Measurements from ENCODE around the gene ZBTB3. TPM values are rescaled to one million over a fixed set of nuclear protein-coding genes. Genes with fewer than 3 reads are reported as not detected.
"Not testable (repeated sequence)": the region's sequence is repeated elsewhere in the genome, so short reads cannot be mapped to it uniquely, and the experiment has no call there.

Gene ZBTB3
- total RNA-seq, 1 donor from 2014 or later, result 13.4 TPM

- Mint-ChIP-seq H3K27me3 (no peaks in the 10 kb centered on the region), H3K27ac (no peak overlapping the region), H3K36me3 (ENCODE audit: insufficient read depth) (peaks cover 13% of the 10 kb centered on the region), H3K9me3 (ENCODE audit: low read depth) (no peaks in the 10 kb centered on the region), H3K4me1 (ENCODE audit: low read depth) (peaks cover 8% of the 10 kb centered on the region), H3K4me3 (ENCODE audit: low read depth) (no peak overlapping the region)
- no peak for TF ChIP-seq CTCF (IDR thresholded peaks at IDR 0.05; ENCODE audit: unreplicated experiment)
- DNase-seq (ENCODE audit: low spot score, unreplicated experiment), result no peak
Measured at GRCh38 chr11:62774407-62774806, 20.4 kb upstream of the ZBTB3 start.

- peak; percentile 88 for DNase-seq (ENCODE audit: low spot score, unreplicated experiment)
- H3K27me3 Mint-ChIP-seq, result no peaks in the 10 kb centered on the region
- H3K4me3 Mint-ChIP-seq (ENCODE audit: low read depth), result peak within 1 kb of the TSS; percentile 86
- H3K9me3 Mint-ChIP-seq (ENCODE audit: low read depth), result no peaks in the 10 kb centered on the region
- TF ChIP-seq CTCF (IDR thresholded peaks at IDR 0.05; ENCODE audit: unreplicated experiment), result no peak
- H3K4me1 Mint-ChIP-seq (ENCODE audit: low read depth), result peaks cover 8% of the 10 kb centered on the region
- H3K27ac Mint-ChIP-seq, result peak within 1 kb of the TSS; percentile 97
- H3K36me3 Mint-ChIP-seq (ENCODE audit: insufficient read depth), result peaks cover 8% of the 10 kb centered on the region
Measured at GRCh38 chr11:62771144-62772021, 17.4 kb upstream of the ZBTB3 start, which contains the start of gene TAF6L. Gene TAF6L (plus strand): TSS chr11:62771396. CDS start chr11:62775784, 4,388 bp downstream.

GRCh38 chr11:62770778-62771143 is 16.8 kb upstream of the ZBTB3 start:
- Mint-ChIP-seq H3K36me3 (ENCODE audit: insufficient read depth) (peaks cover 10% of the 10 kb centered on the region), H3K27ac (peak overlapping the region; percentile 97), H3K27me3 (no peaks in the 10 kb centered on the region), H3K4me3 (ENCODE audit: low read depth) (peak overlapping the region; percentile 86), H3K9me3 (ENCODE audit: low read depth) (no peaks in the 10 kb centered on the region), H3K4me1 (ENCODE audit: low read depth) (peaks cover 8% of the 10 kb centered on the region)
- DNase-seq (ENCODE audit: low spot score, unreplicated experiment), result no peak
- TF ChIP-seq CTCF (IDR thresholded peaks at IDR 0.05; ENCODE audit: unreplicated experiment), result no peak

GRCh38 chr11:62760867-62761227 is 6.9 kb upstream of the ZBTB3 start:
- not testable (repeated sequence) for H3K27me3 Mint-ChIP-seq; DNase-seq (ENCODE audit: low spot score, unreplicated experiment); H3K36me3 Mint-ChIP-seq (ENCODE audit: insufficient read depth); H3K9me3 Mint-ChIP-seq (ENCODE audit: low read depth)
- H3K27ac Mint-ChIP-seq, result peak overlapping the region; percentile 41
- H3K4me1 Mint-ChIP-seq (ENCODE audit: low read depth), result peaks cover 12% of the 10 kb centered on the region
- peak overlapping the region; percentile 96 for H3K4me3 Mint-ChIP-seq (ENCODE audit: low read depth)

- Mint-ChIP-seq H3K9me3 (ENCODE audit: low read depth) (no peaks in the 10 kb centered on the region), H3K4me1 (ENCODE audit: low read depth) (peaks cover 21% of the 10 kb centered on the region), H3K27me3 (no peaks in the 10 kb centered on the region), H3K4me3 (ENCODE audit: low read depth) (no peak overlapping the region), H3K27ac (no peak overlapping the region), H3K36me3 (ENCODE audit: insufficient read depth) (peaks cover 1% of the 10 kb centered on the region)
- no peak for TF ChIP-seq CTCF (IDR thresholded peaks at IDR 0.05; ENCODE audit: unreplicated experiment)
- DNase-seq (ENCODE audit: low spot score, unreplicated experiment), result no peak
Measured at GRCh38 chr11:62757846-62758788, 4.2 kb upstream of the ZBTB3 start.
